DND-41 (cell line): ENCODE data around the gene BICRAL.

Experiments used
- ATAC-seq: fragments of 200-7000 bp; cut with Tn5 transposase; 3 replicates; pipeline ENCODE4 v1.9.1; 2021; ENCODE audit warnings: low read depth; ENCODE audit not compliant: insufficient read depth
- DNase-seq: peaks from one replicate; pipeline ENCODE4 v3.0.0-alpha.2; 2020
- H2AFZ ChIP-seq: 2 replicates; pipeline ENCODE4 v1.6.0; 2012; ENCODE audit warnings: low read depth, low read length
- H3K27ac ChIP-seq: 2 replicates; pipeline ENCODE4 v1.5.1; 2012; ENCODE audit warnings: low read length, inconsistent platforms
- H3K27me3 ChIP-seq: fragments of 200-600 bp; sonication (generic); 2 replicates; pipeline ENCODE4 v1.6.0; 2012; ENCODE audit warnings: low read length, mild to moderate bottlenecking, inconsistent platforms; ENCODE audit not compliant: insufficient read depth, poor library complexity
- H3K36me3 ChIP-seq: 2 replicates; pipeline ENCODE4 v1.5.1; 2012; ENCODE audit warnings: low read length, inconsistent platforms; ENCODE audit not compliant: insufficient read depth
- H3K4me1 ChIP-seq: 2 replicates; pipeline ENCODE4 v1.5.1; 2012; ENCODE audit warnings: mild to moderate bottlenecking, low read length; ENCODE audit not compliant: insufficient read depth
- H3K4me2 ChIP-seq: 2 replicates; pipeline ENCODE4 v1.6.0; 2012; ENCODE audit warnings: mild to moderate bottlenecking, moderate library complexity, low read length, inconsistent platforms; ENCODE audit not compliant: insufficient read depth
- H3K4me3 ChIP-seq, 2 experiments: fragments of 200-600 bp in 1 of 2; shearing (Covaris generic) in 1 of 2; 2 replicates each; pipeline ENCODE4 v1.5.1; 2012 to 2016; ENCODE audit warnings: inconsistent platforms in 2 of 2, low read length in 2 of 2, mild to moderate bottlenecking in 2 of 2, low read depth in 1 of 2, moderate library complexity in 1 of 2
- H3K79me2 ChIP-seq: 2 replicates; pipeline ENCODE4 v1.6.0; 2012; ENCODE audit warnings: low read length, inconsistent platforms; ENCODE audit not compliant: insufficient read depth
- H3K9ac ChIP-seq: 2 replicates; pipeline ENCODE4 v1.6.0; 2012; ENCODE audit warnings: low read depth, mild to moderate bottlenecking, inconsistent platforms, low read length, moderate library complexity
- H3K9me3 ChIP-seq: 2 replicates; pipeline ENCODE4 v1.5.1; 2012; ENCODE audit warnings: low read length, moderate library complexity, mild to moderate bottlenecking, inconsistent platforms; ENCODE audit not compliant: insufficient read depth, severe bottlenecking
- H4K20me1 ChIP-seq: 2 replicates; pipeline ENCODE4 v1.6.0; 2012; ENCODE audit warnings: low read length; ENCODE audit not compliant: insufficient read depth
- CTCF ChIP-seq: IDR thresholded peaks from 2 replicates; pipeline ENCODE4 v1.5.1; 2012; ENCODE audit warnings: borderline replicate concordance, low read length, moderate library complexity, mild to moderate bottlenecking; ENCODE audit not compliant: poor library complexity, severe bottlenecking; ENCODE audit errors: extremely low read depth
- EZH2 ChIP-seq: IDR thresholded peaks from 3 replicates; pipeline ENCODE4 v1.6.1; 2012; ENCODE audit warnings: borderline replicate concordance, low read depth, mild to moderate bottlenecking, moderate library complexity, low read length, inconsistent platforms; ENCODE audit not compliant: severe bottlenecking

The BICRAL gene

DNA sequence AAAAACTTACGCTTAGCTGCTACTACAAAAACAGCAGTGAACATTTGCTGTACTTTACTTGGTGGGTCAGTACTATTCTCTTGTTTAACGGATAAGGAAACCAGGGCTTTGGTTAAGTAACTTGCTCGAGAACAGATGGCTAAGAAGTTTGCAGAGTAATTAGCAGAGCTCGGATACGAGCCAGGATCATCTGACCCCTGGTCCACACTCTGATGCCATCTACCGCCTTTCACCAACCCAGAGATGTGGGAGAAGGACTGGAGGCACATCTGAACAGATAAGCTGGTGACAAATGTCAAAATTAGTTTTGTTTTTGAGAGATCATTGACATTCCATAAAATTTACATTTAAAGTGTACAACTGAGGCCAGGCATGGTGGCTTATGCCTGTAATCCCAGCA is 78.6 kb downstream of the BICRAL start:
- H3K9ac ChIP-seq = no peak overlapping the region
- peaks cover 60% of the 10 kb centered on the region for H3K36me3 ChIP-seq
- H3K4me2 ChIP-seq = no peak overlapping the region
- H4K20me1 ChIP-seq = no peaks in the 10 kb centered on the region
- no peaks in the 10 kb centered on the region for H3K27me3 ChIP-seq
- H3K9me3 ChIP-seq = no peaks in the 10 kb centered on the region
- no peak for DNase-seq
- no peaks in the 10 kb centered on the region for H3K79me2 ChIP-seq
- TF ChIP-seq EZH2 (no peak), CTCF (no peak)
- no peak overlapping the region for H3K4me3 ChIP-seq
- H3K27ac ChIP-seq = no peak overlapping the region
- ATAC-seq = no peak
- H2AFZ ChIP-seq = no peak overlapping the region
- no peaks in the 10 kb centered on the region for H3K4me1 ChIP-seq

DNA sequence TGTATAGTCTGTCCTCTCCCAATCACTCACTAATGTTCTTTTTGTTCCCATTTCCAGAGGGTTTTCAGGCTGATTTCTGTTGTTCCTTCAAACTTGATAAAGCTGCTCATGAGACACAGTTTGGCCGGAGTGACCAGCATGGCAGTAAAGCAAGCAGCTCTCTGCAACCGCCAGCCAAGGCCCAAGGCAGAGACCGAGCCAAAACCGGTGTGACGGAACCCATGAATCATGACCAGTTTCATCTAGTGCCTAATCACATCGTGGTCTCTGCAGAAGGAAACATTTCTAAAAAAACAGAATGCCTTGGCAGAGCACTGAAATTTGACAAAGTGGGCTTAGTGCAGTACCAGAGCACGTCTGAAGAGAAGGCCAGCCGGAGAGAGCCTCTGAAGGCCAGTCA is 82.8 kb downstream of the BICRAL start:
- Histone ChIP-seq H3K79me2 (no peaks in the 10 kb centered on the region), H3K9me3 (no peaks in the 10 kb centered on the region), H3K27ac (no peak overlapping the region), H3K4me2 (no peak overlapping the region), H3K27me3 (no peaks in the 10 kb centered on the region), H4K20me1 (no peaks in the 10 kb centered on the region), H3K4me1 (no peaks in the 10 kb centered on the region), H3K4me3 (no peak overlapping the region), H3K36me3 (peaks cover 50% of the 10 kb centered on the region), H2AFZ (no peak overlapping the region), H3K9ac (no peak overlapping the region)
- no peak for DNase-seq
- no peak for TF ChIP-seq CTCF
- no peak for ATAC-seq

DNA sequence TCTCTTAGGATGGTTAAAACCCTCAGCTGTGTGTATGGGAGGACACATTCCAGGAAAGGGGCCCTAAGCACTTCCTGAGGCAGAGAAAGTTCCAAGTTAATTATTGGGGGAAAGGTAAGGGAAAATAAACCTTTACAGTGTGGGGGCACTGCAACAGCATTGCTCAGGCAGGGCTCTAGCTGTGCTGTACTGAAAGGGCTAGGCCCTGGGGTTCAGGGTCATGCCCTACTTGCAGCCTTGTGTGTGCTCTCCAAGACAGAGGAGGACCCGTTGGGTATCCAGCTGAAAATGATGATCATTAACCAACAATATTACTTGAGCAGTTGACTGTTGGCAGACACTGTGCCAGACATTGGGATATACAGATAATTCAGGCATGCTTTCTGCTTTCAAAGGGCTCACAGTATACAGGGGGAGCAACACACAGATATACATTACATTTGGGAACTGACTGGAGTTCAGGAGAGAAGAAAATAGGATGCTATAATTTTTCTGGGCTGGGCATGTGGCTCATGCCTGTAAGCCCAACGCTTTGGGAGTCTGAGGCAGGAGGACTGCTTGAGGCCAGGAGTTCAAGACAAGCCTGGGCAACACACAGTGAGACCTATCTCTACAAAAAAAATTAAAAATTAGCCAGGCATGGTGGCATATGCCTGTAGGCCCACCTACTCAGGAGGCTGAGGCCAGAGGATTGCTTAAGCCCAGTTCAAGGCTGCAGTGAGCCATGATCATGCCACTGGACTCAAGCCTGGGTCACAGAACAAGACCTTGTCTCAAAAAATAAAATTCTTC is 88.5 kb downstream of the BICRAL start:
- Histone ChIP-seq H3K4me1 (no peaks in the 10 kb centered on the region), H3K27me3 (no peaks in the 10 kb centered on the region), H3K9me3 (no peaks in the 10 kb centered on the region), H3K36me3 (peaks cover 21% of the 10 kb centered on the region; the same call in 1 of the 2 replicates), H3K4me2 (no peak overlapping the region), H2AFZ (no peak overlapping the region), H3K9ac (no peak overlapping the region), H3K4me3 (no peak overlapping the region), H4K20me1 (no peaks in the 10 kb centered on the region), H3K27ac (no peak overlapping the region), H3K79me2 (no peaks in the 10 kb centered on the region)
- TF ChIP-seq CTCF = no peak
- no peak for TF ChIP-seq EZH2
- DNase-seq = no peak
- ATAC-seq = no peak

- H3K9ac ChIP-seq = no peak overlapping the region
- no peak overlapping the region for H3K27ac ChIP-seq
- H3K27me3 ChIP-seq = no peaks in the 10 kb centered on the region
- no peak overlapping the region for H3K4me3 ChIP-seq
- DNase-seq = no peak
- no peak overlapping the region for H3K4me2 ChIP-seq
- H3K4me1 ChIP-seq = no peaks in the 10 kb centered on the region
- no peak for TF ChIP-seq CTCF
- TF ChIP-seq EZH2 = no peak
- H2AFZ ChIP-seq = no peak overlapping the region
- H3K9me3 ChIP-seq = no peaks in the 10 kb centered on the region
- H3K36me3 ChIP-seq = peaks cover 13% of the 10 kb centered on the region; the same call in 1 of the 2 replicates
- no peak for ATAC-seq
- no peaks in the 10 kb centered on the region for H4K20me1 ChIP-seq
- no peaks in the 10 kb centered on the region for H3K79me2 ChIP-seq
These were observed 89.9 kb downstream of the BICRAL start for GRCh38 chr6:42871711-42872110.
